ENCODE data around the gene FAM156B.
"Not testable (repeated sequence)": the region's sequence is repeated elsewhere in the genome, so short reads cannot be mapped to it uniquely, and the experiment has no call there.

FAM156B gene

DNA sequence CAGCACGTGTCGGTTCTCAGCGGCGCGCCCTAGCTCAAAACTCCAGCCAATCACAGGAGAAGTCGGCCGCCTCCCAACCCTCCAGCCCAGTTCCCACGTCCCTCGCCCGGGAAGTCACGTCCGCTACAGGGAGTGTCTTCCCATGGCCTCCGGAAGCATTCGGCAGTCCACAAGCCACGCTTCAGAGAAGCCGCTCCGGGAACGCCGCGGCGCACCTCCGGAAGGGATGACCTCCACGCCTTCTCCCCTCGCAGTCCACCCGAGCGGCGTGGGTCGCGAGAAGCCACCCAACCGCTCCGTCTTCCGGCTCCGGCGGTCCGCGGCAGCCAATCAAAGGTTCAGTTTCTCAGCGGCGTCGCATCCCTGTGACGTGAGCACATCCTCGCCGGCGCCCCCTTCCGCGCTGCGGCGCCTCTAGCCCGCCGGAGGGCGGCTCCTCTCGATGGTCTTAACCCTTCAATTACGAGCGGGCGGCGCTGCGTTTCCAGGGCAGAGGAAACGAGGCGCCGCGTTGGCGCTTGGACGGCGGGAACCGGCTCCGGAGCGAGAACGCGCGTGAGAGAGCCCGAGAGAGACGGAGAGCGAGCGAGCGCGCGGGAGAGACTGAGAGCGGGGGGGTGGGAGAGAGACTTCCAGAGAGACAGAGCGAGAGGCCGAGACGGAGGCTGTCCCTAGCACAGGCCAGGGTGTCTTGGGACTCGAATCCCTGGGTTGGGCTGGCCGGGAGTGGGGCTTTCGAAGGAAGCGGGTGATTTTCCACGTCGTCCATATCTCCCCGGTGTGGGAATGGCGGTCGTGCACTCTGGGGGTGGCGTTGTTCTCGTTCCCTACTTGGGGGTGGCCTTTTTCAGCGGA lies at the start of gene FAM156B:
FAM156B (plus strand) TSS at position 476 of the 855 bp plus-strand sequence. CDS start 9,896 bp downstream, outside the sequence.
- not testable (repeated sequence) for DNase-seq

- no peak for DNase-seq
Observed at GRCh38 chrX:52852110-52852860, 44.8 kb upstream of the FAM156B start.

DNA sequence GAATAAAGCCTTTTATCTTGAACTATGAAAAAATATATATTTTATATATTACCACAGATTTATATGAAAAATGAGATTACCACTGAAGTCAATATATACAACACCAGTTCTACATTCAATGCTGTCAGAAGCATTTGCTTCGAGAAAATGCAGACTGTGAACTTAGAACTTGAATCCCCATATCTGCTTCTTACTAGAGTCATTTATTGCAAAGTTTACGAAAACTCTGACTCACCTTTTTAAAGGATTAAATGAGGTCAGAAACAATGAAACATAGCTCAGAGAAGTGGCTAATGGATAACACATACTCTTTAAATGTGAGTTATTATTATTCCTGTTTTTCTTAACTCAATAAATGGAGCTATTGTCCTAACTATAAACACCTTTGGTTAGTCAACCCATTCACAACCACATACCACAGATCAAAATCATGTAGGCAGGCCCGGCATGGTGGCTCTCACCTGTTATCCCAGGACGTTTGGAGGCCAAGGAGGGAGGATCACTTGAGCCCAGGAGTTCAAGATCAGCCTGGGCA lies 40.1 kb upstream of the FAM156B start:
- not testable (repeated sequence) for DNase-seq

- no peak for DNase-seq
Observed at GRCh38 chrX:52865343-52865998, 31.7 kb upstream of the FAM156B start.

DNA sequence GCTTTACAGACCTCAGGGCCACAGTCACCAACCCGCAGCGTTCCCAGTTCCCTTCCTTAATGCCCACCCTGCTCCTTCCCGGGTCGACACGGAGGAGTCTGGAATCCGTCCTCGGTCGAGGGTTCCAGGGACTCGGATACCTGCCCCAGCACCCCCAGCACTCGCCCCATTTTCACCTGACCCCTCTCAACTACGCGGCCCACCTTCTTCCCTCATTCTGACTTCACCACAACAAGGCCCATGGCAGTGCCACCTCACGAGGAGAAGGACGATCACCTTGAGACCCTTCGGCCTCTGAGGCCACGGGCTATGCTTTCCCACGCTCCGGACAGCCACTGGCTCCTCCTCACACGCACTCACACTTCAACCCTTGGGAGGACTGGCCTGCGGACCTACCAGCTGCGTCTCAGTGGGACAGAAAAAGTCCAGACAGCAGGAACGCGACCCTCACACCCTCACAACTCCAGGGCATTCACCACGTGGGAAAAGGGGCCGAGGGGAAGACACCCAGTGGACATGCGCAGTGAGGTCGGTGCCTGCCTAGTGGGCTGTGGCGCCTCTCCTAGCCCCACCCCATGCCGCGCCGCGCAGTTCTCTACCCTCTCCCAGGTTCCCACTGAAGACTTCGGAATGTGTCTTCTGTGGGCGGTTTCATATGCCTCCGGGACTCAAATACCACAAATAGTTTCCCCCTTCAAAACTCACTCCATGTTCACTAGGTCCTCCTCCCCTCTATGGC lies 29.4 kb upstream of the FAM156B start, which contains the start of gene XAGE3:
XAGE3 (minus strand) TSS at position 474 of the 739 bp plus-strand sequence. CDS start 950 bp downstream, outside the sequence.
- DNase-seq = no peak

DNA sequence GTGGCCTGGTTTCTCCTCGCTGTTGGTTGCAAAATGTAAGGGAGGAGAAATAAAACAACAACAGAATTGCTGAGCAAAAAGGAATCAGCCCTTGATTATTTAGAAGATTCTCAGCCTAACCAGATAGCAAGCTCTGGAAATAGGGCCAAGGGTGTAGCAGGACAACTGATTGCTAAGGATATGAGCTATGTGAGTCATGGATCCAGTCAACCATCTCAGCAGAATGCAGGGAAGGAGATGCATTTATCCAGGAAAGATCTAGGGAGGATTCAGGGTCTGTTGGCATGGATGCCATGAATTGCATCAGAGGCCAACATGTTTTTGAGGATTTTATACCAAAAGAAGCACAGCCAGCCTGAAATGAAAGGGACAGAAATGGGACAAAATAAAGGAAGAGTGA lies 27.1 kb upstream of the FAM156B start:
- DNase-seq = no peak

- DNase-seq = not testable (repeated sequence)
Observed at GRCh38 chrX:52873825-52874224, 23.3 kb upstream of the FAM156B start.

DNA sequence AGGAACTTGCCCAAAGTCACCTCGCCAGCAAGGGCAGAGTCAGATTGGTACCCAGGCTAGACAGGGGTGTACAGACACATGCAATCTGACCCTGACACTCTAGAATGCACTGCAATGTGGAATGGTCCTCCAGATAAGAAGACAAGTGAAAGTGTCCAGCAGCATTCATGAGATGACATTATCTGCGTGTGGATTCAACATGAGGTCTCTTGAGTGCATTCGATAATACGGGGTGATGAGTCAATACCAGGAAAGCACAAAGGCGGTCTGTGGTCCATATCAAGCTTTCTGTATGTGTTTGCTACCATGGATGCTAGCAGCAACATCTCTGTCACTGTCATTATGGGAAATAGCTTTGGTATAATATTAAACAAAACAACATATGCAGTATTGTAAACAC lies 22.5 kb upstream of the FAM156B start:
- DNase-seq = no peak

- DNase-seq = not testable (repeated sequence)
Observed at GRCh38 chrX:52875436-52875835, 21.7 kb upstream of the FAM156B start.

GRCh38 chrX:52876386-52876785 lies 20.7 kb upstream of the FAM156B start:
- DNase-seq = not testable (repeated sequence)

GRCh38 chrX:52887459-52887858 lies 9.7 kb upstream of the FAM156B start:
- DNase-seq = not testable (repeated sequence)

- DNase-seq = not testable (repeated sequence)
Observed at GRCh38 chrX:52888090-52888489, 9.0 kb upstream of the FAM156B start.

DNA sequence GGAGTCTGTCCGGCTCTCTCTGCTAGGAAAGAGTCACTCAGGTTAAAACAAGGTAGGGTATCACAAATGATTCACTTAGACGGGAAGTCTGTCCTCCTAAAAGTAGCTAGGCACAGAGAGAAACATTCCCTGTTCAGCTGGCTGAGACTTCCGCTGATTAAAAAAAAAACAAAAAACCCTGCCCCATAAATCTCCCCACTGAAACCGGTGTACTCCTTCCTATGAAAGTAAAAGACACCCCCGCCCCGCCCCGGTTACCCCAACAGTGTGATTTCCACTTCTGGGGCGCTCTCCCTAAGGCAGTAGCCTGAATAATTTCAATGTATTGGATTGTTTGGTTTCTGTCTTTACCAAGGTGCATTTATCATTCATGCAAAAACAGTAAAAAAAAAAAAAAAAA lies 692 bp upstream of the FAM156B start:
- DNase-seq = not testable (repeated sequence)

- not testable (repeated sequence) for DNase-seq
Observed at GRCh38 chrX:52905531-52905930, 8.4 kb downstream of the FAM156B start.

- DNase-seq = not testable (repeated sequence)
Observed at GRCh38 chrX:52906072-52906471, 8.9 kb downstream of the FAM156B start.

- DNase-seq = not testable (repeated sequence)
Observed at GRCh38 chrX:52907137-52907536, 10.0 kb downstream of the FAM156B start.

GRCh38 chrX:52907900-52908299 lies 10.8 kb downstream of the FAM156B start:
- DNase-seq = not testable (repeated sequence)

- not testable (repeated sequence) for DNase-seq
Observed at GRCh38 chrX:52909313-52909969, 12.3 kb downstream of the FAM156B start.

GRCh38 chrX:52913681-52914080 lies 16.6 kb downstream of the FAM156B start:
- DNase-seq = not testable (repeated sequence)

DNA sequence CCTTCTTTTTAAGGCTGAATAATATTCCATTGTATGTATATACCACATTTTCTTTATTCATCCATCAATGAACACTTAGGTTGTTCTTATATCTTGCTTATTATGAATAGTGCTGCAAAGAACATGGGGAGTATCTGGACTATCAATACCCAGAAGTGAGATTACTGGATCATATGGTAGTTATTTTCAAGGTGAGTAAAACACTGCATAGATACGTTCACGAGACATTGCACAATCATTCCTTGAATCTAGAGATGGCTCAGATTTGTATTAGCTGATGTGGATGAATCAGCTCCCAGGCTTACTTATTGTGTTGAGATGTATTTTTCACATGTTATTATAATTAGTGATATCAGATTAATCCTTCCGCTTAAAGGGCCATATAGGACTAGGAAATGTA lies 17.6 kb downstream of the FAM156B start:
- not testable (repeated sequence) for DNase-seq

- no peak for DNase-seq
Observed at GRCh38 chrX:52923781-52924241, 26.7 kb downstream of the FAM156B start.

All from NCI-H1092 (cell line).